ENCODE measurements around the gene ADGRB3.

The ADGRB3 gene

GRCh38 chr6:69398729-69399128 is 763.6 kb downstream of the ADGRB3 start:
- no peak for TF ChIP-seq CTCF (IDR thresholded peaks at IDR 0.05; ENCODE audit: borderline replicate concordance, control extremely low read depth, extremely low read depth, insufficient read depth, missing control alignments)
- DNase-seq (ENCODE audit: low spot score): no peak
- in situ Hi-C loops (cut with MboI; ENCODE audit: low sequenced_read_pairs, unreplicated experiment): no loop called here

DNA sequence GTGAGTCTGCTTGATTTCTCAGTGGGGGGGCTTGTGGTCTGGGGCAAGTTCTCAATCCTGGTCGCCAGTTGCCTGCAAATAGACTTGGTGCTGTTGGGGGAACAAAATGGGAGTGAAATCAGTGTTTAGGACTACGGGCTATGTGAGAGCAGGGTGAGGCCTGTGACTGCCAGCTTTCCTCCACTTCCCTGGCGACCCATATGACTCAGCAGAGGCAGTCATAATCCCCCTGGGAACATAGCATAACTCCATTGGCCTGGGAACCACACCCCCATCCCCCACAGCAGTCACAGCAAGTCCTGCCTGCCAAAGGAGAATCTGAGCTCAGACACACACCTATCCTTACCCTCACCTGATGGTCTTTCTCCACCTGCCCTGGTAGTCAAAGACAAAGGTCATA is 773.8 kb downstream of the ADGRB3 start:
- in situ Hi-C loops (cut with MboI; ENCODE audit: low sequenced_read_pairs, unreplicated experiment): no loop called here
- no peak for TF ChIP-seq CTCF (IDR thresholded peaks at IDR 0.05; ENCODE audit: borderline replicate concordance, control extremely low read depth, extremely low read depth, insufficient read depth, missing control alignments)
- no peak for DNase-seq (ENCODE audit: low spot score)

DNA sequence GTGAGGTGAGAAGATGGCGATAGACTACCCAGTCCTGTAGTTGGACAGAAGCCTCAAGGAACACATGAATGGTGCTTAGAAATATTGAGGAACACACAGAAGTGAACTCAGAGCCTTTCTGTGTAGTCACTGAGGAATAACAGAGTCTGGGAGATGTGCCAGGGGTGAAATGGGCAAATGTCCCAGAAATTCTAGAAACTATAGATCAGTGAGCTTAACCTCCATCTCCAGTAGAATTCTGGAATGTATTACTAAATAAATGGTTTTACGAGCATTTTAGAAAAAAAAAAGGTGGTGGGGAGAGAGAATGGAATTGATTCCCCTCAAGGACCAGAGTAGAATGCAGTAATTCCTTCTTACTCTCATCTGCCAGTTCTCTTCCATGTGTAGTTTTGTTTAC is 781.7 kb downstream of the ADGRB3 start:
- in situ Hi-C loops (cut with MboI; ENCODE audit: low sequenced_read_pairs, unreplicated experiment): no loop called here
- TF ChIP-seq CTCF (IDR thresholded peaks at IDR 0.05; ENCODE audit: borderline replicate concordance, control extremely low read depth, extremely low read depth, insufficient read depth, missing control alignments): no peak
- no peak for DNase-seq (ENCODE audit: low spot score)

GRCh38 chr6:69421269-69421668 is 786.2 kb downstream of the ADGRB3 start:
- DNase-seq (ENCODE audit: low spot score): no peak
- TF ChIP-seq CTCF (IDR thresholded peaks at IDR 0.05; ENCODE audit: borderline replicate concordance, control extremely low read depth, extremely low read depth, insufficient read depth, missing control alignments): no peak
- in situ Hi-C loops (cut with MboI; ENCODE audit: low sequenced_read_pairs, unreplicated experiment): no loop called here

GRCh38 chr6:69422020-69422419 is 786.9 kb downstream of the ADGRB3 start:
- TF ChIP-seq CTCF (IDR thresholded peaks at IDR 0.05; ENCODE audit: borderline replicate concordance, control extremely low read depth, extremely low read depth, insufficient read depth, missing control alignments): no peak
- in situ Hi-C loops (cut with MboI; ENCODE audit: low sequenced_read_pairs, unreplicated experiment): no loop called here
- no peak for DNase-seq (ENCODE audit: low spot score)

- no peak for TF ChIP-seq CTCF (IDR thresholded peaks at IDR 0.05; ENCODE audit: borderline replicate concordance, control extremely low read depth, extremely low read depth, insufficient read depth, missing control alignments)
- DNase-seq (ENCODE audit: low spot score): no peak
- in situ Hi-C loops (cut with MboI; ENCODE audit: low sequenced_read_pairs, unreplicated experiment): no loop called here
These were observed 787.4 kb downstream of the ADGRB3 start for GRCh38 chr6:69422475-69422874.

DNA sequence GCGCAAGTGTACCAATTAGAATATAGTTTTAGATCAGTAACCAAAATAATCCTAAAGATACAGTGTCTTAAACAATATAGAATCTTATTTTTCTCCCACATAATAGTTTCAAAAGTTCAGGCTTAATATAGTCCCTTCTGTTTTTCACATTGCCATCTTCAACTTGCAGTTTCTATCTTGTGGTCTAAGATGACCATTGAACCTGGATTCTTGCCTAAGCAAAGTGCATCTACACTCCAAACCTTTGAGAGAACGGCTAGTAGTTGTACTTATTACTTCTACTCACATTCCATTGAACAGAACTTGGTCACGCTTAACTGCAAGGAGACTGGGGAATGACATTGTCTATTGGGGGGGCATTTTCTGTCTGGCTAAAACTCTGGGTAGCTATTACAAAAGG is 788.7 kb downstream of the ADGRB3 start:
- in situ Hi-C loops (cut with MboI; ENCODE audit: low sequenced_read_pairs, unreplicated experiment): no loop called here
- no peak for TF ChIP-seq CTCF (IDR thresholded peaks at IDR 0.05; ENCODE audit: borderline replicate concordance, control extremely low read depth, extremely low read depth, insufficient read depth, missing control alignments)
- no peak for DNase-seq (ENCODE audit: low spot score)

Data from GM13976 (cell line).